ENCODE results near the gene PDXP.

Gene PDXP

DNA sequence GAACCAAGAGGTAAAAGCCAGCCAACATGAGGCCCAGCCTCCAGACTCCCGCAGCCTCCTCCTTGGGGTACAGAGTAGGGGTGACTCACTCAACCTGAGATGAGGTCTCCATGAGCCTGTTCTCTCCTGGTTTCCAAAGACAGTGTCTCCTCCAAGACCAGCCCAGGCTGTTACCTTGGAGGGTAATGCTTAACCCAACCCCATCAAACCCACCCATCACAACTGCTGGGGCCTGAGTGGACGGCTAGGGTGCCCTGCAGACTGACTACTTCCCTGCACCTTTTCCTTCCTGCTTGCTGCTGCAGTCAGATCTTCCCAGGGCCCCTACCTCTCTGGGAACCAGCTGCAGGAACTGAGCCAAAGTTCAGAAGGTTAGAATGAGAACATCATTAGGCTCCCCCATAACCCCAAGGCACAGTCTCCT, 22.5 kb downstream of the PDXP start:
- Histone ChIP-seq H3K27me3 (ENCODE audit: insufficient read depth, low read length, poor library complexity) (no peaks in the 10 kb centered on the region), H4K8ac (ENCODE audit: low read depth, low read length) (no peak overlapping the region), H3K79me1 (ENCODE audit: low read length) (no peaks in the 10 kb centered on the region), H3K18ac (ENCODE audit: low read length) (no peak overlapping the region), H4K5ac (ENCODE audit: low read length) (no peak overlapping the region), H3K4ac (ENCODE audit: low read depth, low read length) (no peak overlapping the region), H3K56ac (ENCODE audit: low read length) (no peak overlapping the region), H3K27ac (ENCODE audit: low read depth, low read length) (no peak overlapping the region), H2AK5ac (ENCODE audit: low read length) (no peak overlapping the region), H3K4me2 (ENCODE audit: low read length) (no peak overlapping the region), H2BK5ac (ENCODE audit: low read length) (no peak overlapping the region), H3K36me3 (ENCODE audit: control insufficient read depth, insufficient read depth, low read length) (peaks cover 1% of the 10 kb centered on the region), H3K4me1 (ENCODE audit: control insufficient read depth, low read depth, low read length) (no peaks in the 10 kb centered on the region), H3K23ac (ENCODE audit: low read length) (no peak overlapping the region), H3K4me3 (ENCODE audit: low read length) (no peak overlapping the region), H2BK120ac (ENCODE audit: low read depth, low read length) (no peak overlapping the region), H3K79me2 (ENCODE audit: control insufficient read depth, insufficient read depth, low read length) (no peaks in the 10 kb centered on the region), H3K9ac (ENCODE audit: low read length) (no peak overlapping the region), H2BK15ac (replicated peaks; ENCODE audit: low read depth) (no peak overlapping the region)
- WGBS (ENCODE audit: extremely low coverage, insufficient coverage, low lambda C conversion rate) = no CpG with 5 or more reads among the region's 2 CpGs
- no peak for DNase-seq

DNA sequence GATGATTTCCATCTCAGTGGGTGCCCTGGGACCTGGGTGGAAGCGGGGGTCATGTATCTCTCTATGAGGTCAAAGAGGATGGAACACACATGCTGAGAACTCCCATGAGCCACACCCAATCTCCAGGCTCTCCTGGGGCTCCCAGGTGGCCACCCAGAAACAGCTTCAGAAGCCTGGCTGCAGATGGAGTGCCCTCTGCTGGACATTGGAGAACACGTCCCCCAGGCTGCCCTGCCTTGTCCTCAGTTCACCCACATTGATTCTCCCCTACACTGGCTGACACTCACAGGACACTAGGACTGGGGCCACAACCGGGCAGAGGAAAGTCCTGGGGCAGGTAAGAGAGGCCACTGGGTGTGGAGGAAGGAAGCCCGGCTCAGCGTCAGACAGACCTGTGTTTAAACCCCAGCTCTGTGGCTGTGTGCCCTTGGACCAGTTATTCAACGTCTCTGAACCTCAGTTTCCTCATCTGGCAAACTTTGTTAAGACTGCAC, 23.1 kb downstream of the PDXP start:
- Histone ChIP-seq H3K23ac (ENCODE audit: low read length) (no peak overlapping the region), H3K9ac (ENCODE audit: low read length) (no peak overlapping the region), H3K18ac (ENCODE audit: low read length) (no peak overlapping the region), H3K79me2 (ENCODE audit: control insufficient read depth, insufficient read depth, low read length) (no peaks in the 10 kb centered on the region), H2BK15ac (replicated peaks; ENCODE audit: low read depth) (no peak overlapping the region), H3K4ac (ENCODE audit: low read depth, low read length) (no peak overlapping the region), H2BK120ac (ENCODE audit: low read depth, low read length) (no peak overlapping the region), H3K79me1 (ENCODE audit: low read length) (no peaks in the 10 kb centered on the region), H3K56ac (ENCODE audit: low read length) (peak overlapping the region; percentile 10), H2AK5ac (ENCODE audit: low read length) (no peak overlapping the region), H4K8ac (ENCODE audit: low read depth, low read length) (no peak overlapping the region), H3K4me3 (ENCODE audit: low read length) (no peak overlapping the region), H2BK5ac (ENCODE audit: low read length) (no peak overlapping the region), H3K27me3 (ENCODE audit: insufficient read depth, low read length, poor library complexity) (no peaks in the 10 kb centered on the region), H4K5ac (ENCODE audit: low read length) (no peak overlapping the region), H3K27ac (ENCODE audit: low read depth, low read length) (no peak overlapping the region), H3K4me2 (ENCODE audit: low read length) (no peak overlapping the region), H3K4me1 (ENCODE audit: control insufficient read depth, low read depth, low read length) (no peaks in the 10 kb centered on the region), H3K36me3 (ENCODE audit: control insufficient read depth, insufficient read depth, low read length) (peaks cover 1% of the 10 kb centered on the region)
- WGBS (ENCODE audit: extremely low coverage, insufficient coverage, low lambda C conversion rate) = no CpG with 5 or more reads among the region's 6 CpGs
- peak; percentile 81 for DNase-seq

DNA sequence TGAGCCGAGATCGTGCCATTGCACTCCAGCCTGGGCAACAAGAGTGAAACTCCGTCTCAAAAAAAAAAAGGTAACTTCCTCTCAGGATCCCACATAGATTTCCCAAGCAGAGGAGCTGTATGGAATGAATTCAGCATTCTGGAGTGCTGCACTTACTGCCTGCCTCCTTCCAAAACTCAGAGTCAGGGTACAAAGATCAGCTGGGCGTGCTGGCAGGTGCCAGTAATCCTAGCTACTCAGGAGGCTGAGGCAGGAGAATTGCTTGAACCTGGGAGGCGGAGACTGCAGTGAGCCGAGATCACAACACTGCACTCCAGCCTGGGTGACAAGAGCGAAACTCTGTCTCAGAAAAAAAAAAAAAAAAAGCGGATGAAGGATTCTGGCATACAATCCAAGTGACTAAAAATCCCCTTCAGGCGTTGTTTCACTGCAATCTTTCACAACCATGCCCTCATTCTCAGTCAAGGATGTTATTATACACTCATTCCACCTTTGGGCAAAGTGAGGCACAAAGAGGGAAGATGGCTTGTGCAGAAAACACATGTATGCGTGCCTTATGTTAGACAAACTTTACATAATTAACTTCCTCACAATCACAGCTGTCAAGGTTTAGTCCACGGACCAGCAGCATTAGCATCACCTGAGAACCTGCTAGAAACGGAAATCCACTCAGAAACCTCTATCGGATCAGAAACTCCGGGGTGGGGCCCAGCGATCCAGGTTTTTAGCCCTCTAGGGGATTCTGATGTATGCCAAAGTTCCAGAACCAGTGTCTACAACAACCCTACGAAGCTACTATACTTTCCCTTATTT, 26.5 kb downstream of the PDXP start:
- no peak overlapping the region for H2BK120ac ChIP-seq (ENCODE audit: low read depth, low read length)
- H3K36me3 ChIP-seq (ENCODE audit: control insufficient read depth, insufficient read depth, low read length) = no peaks in the 10 kb centered on the region
- no peak overlapping the region for H3K27ac ChIP-seq (ENCODE audit: low read depth, low read length)
- H3K27me3 ChIP-seq (ENCODE audit: insufficient read depth, low read length, poor library complexity) = no peaks in the 10 kb centered on the region
- H3K23ac ChIP-seq (ENCODE audit: low read length) = no peak overlapping the region
- H3K4ac ChIP-seq (ENCODE audit: low read depth, low read length) = no peak overlapping the region
- no peak overlapping the region for H3K4me3 ChIP-seq (ENCODE audit: low read length)
- H3K9ac ChIP-seq (ENCODE audit: low read length) = no peak overlapping the region
- DNase-seq = no peak
- H3K56ac ChIP-seq (ENCODE audit: low read length) = no peak overlapping the region
- no peaks in the 10 kb centered on the region for H3K4me1 ChIP-seq (ENCODE audit: control insufficient read depth, low read depth, low read length)
- no peak overlapping the region for H2BK15ac ChIP-seq (replicated peaks; ENCODE audit: low read depth)
- H4K8ac ChIP-seq (ENCODE audit: low read depth, low read length) = no peak overlapping the region
- H2BK5ac ChIP-seq (ENCODE audit: low read length) = no peak overlapping the region
- WGBS (ENCODE audit: extremely low coverage, insufficient coverage, low lambda C conversion rate) = no CpG with 5 or more reads among the region's 16 CpGs
- no peak overlapping the region for H2AK5ac ChIP-seq (ENCODE audit: low read length)
- no peak overlapping the region for H3K4me2 ChIP-seq (ENCODE audit: low read length)
- no peak overlapping the region for H3K18ac ChIP-seq (ENCODE audit: low read length)
- H3K79me1 ChIP-seq (ENCODE audit: low read length) = peaks cover 5% of the 10 kb centered on the region
- H4K5ac ChIP-seq (ENCODE audit: low read length) = no peak overlapping the region
- peaks cover 3% of the 10 kb centered on the region for H3K79me2 ChIP-seq (ENCODE audit: control insufficient read depth, insufficient read depth, low read length)

DNA sequence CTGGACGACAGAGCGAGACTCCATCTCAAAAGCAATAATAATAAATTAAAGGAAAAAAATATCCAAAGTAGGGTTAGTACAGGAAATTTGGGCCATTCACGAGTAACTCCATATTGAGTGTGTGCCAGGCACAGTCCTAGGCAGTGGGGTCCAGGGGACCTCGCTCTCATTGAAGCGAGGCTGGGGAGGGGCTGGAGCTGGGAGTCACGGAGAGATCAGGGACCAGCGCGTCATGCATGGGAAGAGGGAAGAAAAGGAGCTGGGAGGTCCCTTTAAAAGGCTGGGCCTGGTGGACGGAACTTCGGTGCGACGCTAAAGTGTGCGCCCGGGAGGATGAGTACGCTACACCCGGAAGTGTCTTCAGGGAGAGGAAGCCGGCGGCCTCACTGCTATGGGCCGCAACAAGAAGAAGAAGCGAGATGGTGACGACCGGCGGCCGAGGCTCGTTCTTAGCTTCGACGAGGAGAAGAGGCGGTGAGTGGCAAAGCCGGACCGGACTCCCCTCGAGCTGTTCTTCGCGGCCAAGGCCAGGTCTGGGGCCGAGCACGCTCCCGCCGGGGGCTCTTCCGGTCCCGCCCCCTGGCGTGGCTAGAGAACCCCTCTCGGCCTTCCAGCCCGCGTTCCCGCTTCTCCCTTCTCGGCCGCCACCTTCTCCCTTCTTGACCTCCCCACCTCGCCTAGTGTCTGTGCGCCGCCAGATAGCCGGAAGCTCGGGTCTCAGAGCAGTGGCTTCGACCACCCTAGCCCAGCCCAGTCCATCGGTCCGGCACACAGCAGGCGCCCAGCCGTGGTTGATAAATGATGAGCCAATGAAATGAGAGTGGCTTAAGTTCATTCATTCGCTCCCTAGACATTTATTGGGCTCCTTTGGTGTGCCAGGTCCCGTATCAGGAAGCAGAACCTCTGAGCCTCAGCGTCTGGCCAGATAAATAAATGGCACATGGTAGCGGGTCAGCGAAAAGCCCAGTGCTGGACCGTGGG, 27.8 kb downstream of the PDXP start, which contains the start of gene NOL12:
Gene NOL12 (plus strand): TSS at position 342 of the 981 bp plus-strand sequence. CDS start 50 bp downstream, at position 392.
- no peaks in the 10 kb centered on the region for H3K27me3 ChIP-seq (ENCODE audit: insufficient read depth, low read length, poor library complexity)
- H3K4me2 ChIP-seq (ENCODE audit: low read length) = peak within 1 kb of the TSS; percentile 99
- H3K23ac ChIP-seq (ENCODE audit: low read length) = no peak within 1 kb of the TSS
- peak within 1 kb of the TSS; percentile 88 for H4K8ac ChIP-seq (ENCODE audit: low read depth, low read length)
- peak within 1 kb of the TSS; percentile 78 for H2AK5ac ChIP-seq (ENCODE audit: low read length)
- H3K4me3 ChIP-seq (ENCODE audit: low read length) = peak within 1 kb of the TSS; percentile 90
- H3K79me2 ChIP-seq (ENCODE audit: control insufficient read depth, insufficient read depth, low read length) = peaks cover 3% of the 10 kb centered on the region
- H3K18ac ChIP-seq (ENCODE audit: low read length) = peak within 1 kb of the TSS; percentile 60
- H3K4ac ChIP-seq (ENCODE audit: low read depth, low read length) = peak within 1 kb of the TSS; percentile 89
- peak within 1 kb of the TSS; percentile 70 for H3K27ac ChIP-seq (ENCODE audit: low read depth, low read length)
- peak within 1 kb of the TSS; percentile 96 for H3K56ac ChIP-seq (ENCODE audit: low read length)
- peak; percentile 95 for DNase-seq
- H3K36me3 ChIP-seq (ENCODE audit: control insufficient read depth, insufficient read depth, low read length) = no peaks in the 10 kb centered on the region
- peak within 1 kb of the TSS; percentile 95 for H3K9ac ChIP-seq (ENCODE audit: low read length)
- no peaks in the 10 kb centered on the region for H3K4me1 ChIP-seq (ENCODE audit: control insufficient read depth, low read depth, low read length)
- peak within 1 kb of the TSS; percentile 87 for H2BK5ac ChIP-seq (ENCODE audit: low read length)
- no peak within 1 kb of the TSS for H2BK120ac ChIP-seq (ENCODE audit: low read depth, low read length)
- peak within 1 kb of the TSS; percentile 23 for H4K5ac ChIP-seq (ENCODE audit: low read length)
- no peak within 1 kb of the TSS for H2BK15ac ChIP-seq (replicated peaks; ENCODE audit: low read depth)
- peaks cover 5% of the 10 kb centered on the region for H3K79me1 ChIP-seq (ENCODE audit: low read length)
- WGBS (ENCODE audit: extremely low coverage, insufficient coverage, low lambda C conversion rate) = no CpG with 5 or more reads among the region's 62 CpGs

DNA sequence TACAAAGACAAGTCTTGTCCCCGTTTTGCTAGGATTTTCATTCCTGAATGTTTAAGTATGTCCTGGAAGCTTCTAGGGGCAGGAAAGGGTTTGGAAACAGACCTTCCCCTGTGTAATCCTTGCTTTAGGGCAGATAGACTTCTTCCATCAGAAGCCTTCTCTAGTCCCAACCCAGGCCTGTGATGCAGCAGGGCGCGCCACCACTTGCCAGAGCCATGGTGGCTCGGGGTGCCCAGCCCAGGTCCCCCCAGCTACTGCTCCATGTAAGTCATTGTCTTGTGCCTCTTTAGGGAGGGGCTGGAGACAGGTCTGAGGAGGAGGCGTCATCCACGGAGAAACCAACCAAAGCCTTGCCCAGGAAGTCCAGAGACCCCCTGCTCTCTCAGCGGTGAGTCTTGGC, 31.9 kb downstream of the PDXP start:
- Histone ChIP-seq H3K79me1 (ENCODE audit: low read length) (peaks cover 5% of the 10 kb centered on the region), H3K36me3 (ENCODE audit: control insufficient read depth, insufficient read depth, low read length) (peaks cover 6% of the 10 kb centered on the region), H3K56ac (ENCODE audit: low read length) (no peak overlapping the region), H3K23ac (ENCODE audit: low read length) (no peak overlapping the region), H3K4me3 (ENCODE audit: low read length) (no peak overlapping the region), H3K4ac (ENCODE audit: low read depth, low read length) (no peak overlapping the region), H2BK120ac (ENCODE audit: low read depth, low read length) (no peak overlapping the region), H2BK5ac (ENCODE audit: low read length) (no peak overlapping the region), H3K79me2 (ENCODE audit: control insufficient read depth, insufficient read depth, low read length) (peaks cover 3% of the 10 kb centered on the region), H3K9ac (ENCODE audit: low read length) (no peak overlapping the region), H3K27ac (ENCODE audit: low read depth, low read length) (no peak overlapping the region), H3K4me1 (ENCODE audit: control insufficient read depth, low read depth, low read length) (no peaks in the 10 kb centered on the region), H4K5ac (ENCODE audit: low read length) (no peak overlapping the region), H3K4me2 (ENCODE audit: low read length) (no peak overlapping the region), H3K18ac (ENCODE audit: low read length) (no peak overlapping the region), H4K8ac (ENCODE audit: low read depth, low read length) (no peak overlapping the region), H2AK5ac (ENCODE audit: low read length) (no peak overlapping the region), H2BK15ac (replicated peaks; ENCODE audit: low read depth) (no peak overlapping the region), H3K27me3 (ENCODE audit: insufficient read depth, low read length, poor library complexity) (no peaks in the 10 kb centered on the region)
- WGBS (ENCODE audit: extremely low coverage, insufficient coverage, low lambda C conversion rate) = no CpG with 5 or more reads among the region's 7 CpGs
- DNase-seq = no peak

All from mesendoderm (in vitro differentiated cells).